ENCODE measurements around the gene CAMTA1. TPM values are rescaled to one million over a fixed set of nuclear protein-coding genes. Genes with fewer than 3 reads are reported as not detected.

The CAMTA1 gene
- total RNA-seq, 5 donors from 2014 or later (not counting 1 experiment from before 2014, with no cell fraction given) = 29.7 to 37.4 (median 34.6) TPM

DNA sequence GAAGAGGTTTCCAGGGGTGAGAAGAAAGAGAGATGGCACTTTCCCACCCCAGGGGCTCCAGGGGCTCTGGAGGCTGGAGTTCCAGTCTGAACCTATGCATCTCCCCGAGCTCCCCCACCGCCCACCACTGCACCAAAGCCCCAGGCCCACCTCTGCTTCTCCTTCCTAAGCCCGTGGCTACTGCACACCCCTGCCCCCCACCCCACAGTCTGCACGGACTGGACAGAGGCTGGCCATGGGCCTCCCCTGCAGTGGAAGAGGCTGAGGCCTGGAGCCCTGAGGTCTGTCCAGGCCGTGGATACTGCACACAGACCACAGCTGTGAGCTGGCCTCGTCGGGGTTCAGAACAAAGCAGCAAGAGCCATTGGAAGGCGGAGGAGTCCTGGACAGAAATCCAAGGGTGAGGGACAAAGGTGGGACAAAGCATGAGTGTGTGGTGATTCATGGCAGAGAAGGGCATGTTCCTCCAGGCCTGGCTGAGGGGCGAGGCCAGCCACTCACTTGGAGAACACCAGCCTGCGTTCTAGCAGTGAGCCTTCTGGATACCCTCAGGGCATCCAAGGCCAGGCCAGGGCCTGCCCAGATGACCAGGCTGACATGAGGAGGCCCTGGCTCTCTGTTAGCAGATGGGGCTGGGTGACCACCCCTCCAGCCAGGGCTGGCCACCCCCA, 741.1 kb downstream of the CAMTA1 start:
- ATAC-seq (replicated peaks in 1 of 4) (no peak), DNase-seq (no peak)
- H3K27me3 ChIP-seq (replicated peaks in 1 of 2; ENCODE audit: control insufficient read depth in 2 of 2, extremely low read depth in 1 of 2, insufficient read depth in 2 of 2, low read length in 1 of 2) = peaks cover 0 to 21% of the 10 kb centered on the region in 2 experiments
- no peaks in the 10 kb centered on the region for H3K36me3 ChIP-seq (ENCODE audit: control insufficient read depth in 2 of 2, extremely low read depth in 1 of 2, insufficient read depth in 1 of 2, low read length in 1 of 2)
- Mint-ChIP-seq H3K36me3 (no peaks in the 10 kb centered on the region), H3K27me3 (peaks cover 8 to 16% of the 10 kb centered on the region in 2 donors), H3K27ac (no peak overlapping the region), H3K4me1 (no peaks in the 10 kb centered on the region), H3K9me3 (no peaks in the 10 kb centered on the region), H3K4me3 (no peak overlapping the region)
- H3K4me1 ChIP-seq (ENCODE audit: control insufficient read depth in 1 of 2, extremely low read depth in 1 of 2, insufficient read depth in 2 of 2, low read length in 2 of 2) = no peaks in the 10 kb centered on the region
- H3K27ac ChIP-seq (ENCODE audit: low read length) = no peak overlapping the region
- H3K9me3 ChIP-seq = no peaks in the 10 kb centered on the region
- POLR2A ChIA-PET = no interaction called here
- 78% methylated on average over 8 of the region's 10 CpGs for WGBS (ENCODE audit: insufficient coverage)
- no peak overlapping the region for H3K4me3 ChIP-seq (ENCODE audit: control insufficient read depth in 1 of 2, extremely low read depth in 1 of 2, low read length in 1 of 2)
- CTCF ChIA-PET = no interaction called here

DNA sequence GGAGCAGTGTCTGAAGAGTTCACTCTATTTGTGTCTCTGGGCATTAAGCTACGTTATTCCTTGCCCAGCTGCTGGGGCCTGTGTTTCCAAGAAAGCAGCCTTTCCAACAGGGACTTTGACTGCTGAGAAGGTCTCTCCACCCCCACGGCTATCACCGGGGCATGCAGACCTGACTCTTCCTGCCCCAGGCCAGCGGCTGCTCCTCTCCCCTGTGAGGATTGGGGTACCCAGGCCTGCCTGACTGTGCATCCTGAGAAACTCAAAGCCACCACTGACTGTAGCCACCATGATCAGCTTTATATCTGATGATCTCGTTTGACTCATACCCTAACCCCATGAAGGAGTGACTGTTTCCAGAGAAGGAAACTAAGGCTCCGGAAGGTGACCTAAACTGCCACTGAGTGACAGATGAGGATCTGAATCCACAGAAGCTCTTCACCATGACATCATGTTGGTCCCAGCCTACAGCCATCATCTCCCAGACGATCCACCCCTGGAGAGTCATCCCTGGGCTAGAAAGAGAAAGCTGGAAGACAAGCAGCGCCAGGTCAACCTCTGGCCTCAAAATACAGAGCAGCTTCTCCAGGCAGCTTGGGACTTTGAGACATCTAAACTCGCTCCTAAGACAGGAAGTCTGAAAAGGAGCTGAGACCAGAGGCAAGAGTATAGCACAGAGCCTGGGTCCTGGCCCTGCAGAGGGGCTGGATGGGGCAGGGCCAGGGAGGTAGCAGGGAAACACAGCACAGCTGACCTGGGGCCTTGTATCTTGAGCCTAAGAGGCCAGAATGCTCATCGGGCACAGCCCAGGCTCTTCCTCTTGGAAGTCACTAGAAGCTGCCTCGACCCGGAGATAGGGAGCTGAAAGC, 741.8 kb downstream of the CAMTA1 start:
- Mint-ChIP-seq H3K36me3 (no peaks in the 10 kb centered on the region), H3K27ac (no peak overlapping the region), H3K9me3 (no peaks in the 10 kb centered on the region), H3K27me3 (peaks cover 8 to 16% of the 10 kb centered on the region in 2 donors), H3K4me3 (no peak overlapping the region), H3K4me1 (no peaks in the 10 kb centered on the region)
- POLR2A ChIA-PET = no interaction called here
- Histone ChIP-seq H3K27ac (ENCODE audit: low read length) (no peak overlapping the region), H3K36me3 (ENCODE audit: control insufficient read depth in 2 of 2, extremely low read depth in 1 of 2, insufficient read depth in 1 of 2, low read length in 1 of 2) (no peaks in the 10 kb centered on the region), H3K27me3 (replicated peaks in 1 of 2; ENCODE audit: control insufficient read depth in 2 of 2, extremely low read depth in 1 of 2, insufficient read depth in 2 of 2, low read length in 1 of 2) (peaks cover 0 to 21% of the 10 kb centered on the region in 2 experiments), H3K4me3 (ENCODE audit: control insufficient read depth in 1 of 2, extremely low read depth in 1 of 2, low read length in 1 of 2) (no peak overlapping the region), H3K9me3 (no peaks in the 10 kb centered on the region), H3K4me1 (ENCODE audit: control insufficient read depth in 1 of 2, extremely low read depth in 1 of 2, insufficient read depth in 2 of 2, low read length in 2 of 2) (no peaks in the 10 kb centered on the region)
- DNase-seq (no peak), ATAC-seq (replicated peaks in 1 of 4) (no peak)
- WGBS (ENCODE audit: insufficient coverage) = 79% methylated on average over 11 of the region's 12 CpGs
- CTCF ChIA-PET = no interaction called here

DNA sequence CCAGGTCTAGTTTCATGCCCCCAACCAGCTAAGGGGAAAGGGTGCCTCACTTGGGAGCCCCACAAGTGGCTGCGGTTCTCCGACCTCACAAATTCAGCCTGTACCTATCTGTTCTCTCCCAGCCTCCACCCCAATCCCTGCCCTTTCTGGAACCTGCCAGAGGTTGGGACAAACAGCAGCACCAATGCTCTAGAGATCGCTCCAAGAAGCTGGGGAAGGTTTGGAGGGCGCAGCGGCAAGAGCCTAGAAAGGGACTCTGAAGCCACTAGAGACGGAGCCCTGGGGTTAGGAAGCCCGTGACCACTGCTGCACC, 742.4 kb downstream of the CAMTA1 start:
- no peaks in the 10 kb centered on the region for H3K36me3 ChIP-seq (ENCODE audit: control insufficient read depth in 2 of 2, extremely low read depth in 1 of 2, insufficient read depth in 1 of 2, low read length in 1 of 2)
- H3K27ac Mint-ChIP-seq = no peak overlapping the region

DNA sequence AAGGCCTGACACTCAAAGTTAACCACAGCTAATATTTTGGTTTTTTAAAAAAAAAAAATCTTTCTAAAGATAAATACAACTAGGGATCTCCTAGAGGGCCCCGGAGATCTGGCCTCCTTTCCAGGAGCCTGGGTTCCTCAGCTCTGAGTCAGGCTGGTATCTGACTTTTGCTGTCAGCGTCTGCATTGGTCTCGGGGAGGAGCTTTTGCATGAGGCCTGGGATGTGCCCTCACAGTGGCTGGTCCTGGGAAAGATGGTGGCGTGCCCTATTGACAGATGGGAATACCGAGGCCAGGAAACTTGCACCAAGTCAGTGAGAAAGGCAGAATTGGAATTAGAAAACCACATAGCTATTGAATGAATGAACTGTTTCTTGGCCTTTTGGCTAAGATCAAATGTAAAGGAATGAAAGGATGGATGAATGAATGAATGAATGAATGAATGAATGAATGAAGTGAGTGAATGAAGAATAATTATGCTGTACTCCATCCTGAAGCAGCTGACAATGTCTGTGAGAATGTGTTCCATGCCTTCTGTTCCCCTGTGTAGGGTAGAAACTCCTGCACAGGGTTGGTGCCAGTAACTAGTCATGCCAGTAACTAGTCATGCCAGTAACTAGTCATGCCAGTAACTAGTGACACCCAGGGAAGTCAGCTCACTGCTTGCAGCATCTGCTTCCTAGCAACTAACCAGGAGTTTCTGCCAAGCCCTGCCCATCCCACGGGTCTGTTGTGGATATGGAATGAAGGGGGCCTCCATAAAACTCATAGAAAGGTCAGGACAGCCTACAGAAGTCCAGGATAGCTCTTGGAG, 743.3 kb downstream of the CAMTA1 start:
- H3K36me3 ChIP-seq (ENCODE audit: control insufficient read depth in 2 of 2, extremely low read depth in 1 of 2, insufficient read depth in 1 of 2, low read length in 1 of 2) = no peaks in the 10 kb centered on the region
- peaks cover 0 to 25% of the 10 kb centered on the region in 2 experiments for H3K27me3 ChIP-seq (replicated peaks in 1 of 2; ENCODE audit: control insufficient read depth in 2 of 2, extremely low read depth in 1 of 2, insufficient read depth in 2 of 2, low read length in 1 of 2)
- no peak overlapping the region for H3K4me3 ChIP-seq (ENCODE audit: control insufficient read depth in 1 of 2, extremely low read depth in 1 of 2, low read length in 1 of 2)
- 70% methylated on average over 5 of the region's 6 CpGs for WGBS (ENCODE audit: insufficient coverage)
- H3K27ac ChIP-seq (ENCODE audit: low read length) = no peak overlapping the region
- no peaks in the 10 kb centered on the region for H3K9me3 ChIP-seq
- ChIA-PET POLR2A (no interaction called here), CTCF (no interaction called here)
- no peaks in the 10 kb centered on the region for H3K4me1 Mint-ChIP-seq
- no peak overlapping the region for H3K27ac Mint-ChIP-seq
- ATAC-seq (replicated peaks in 1 of 4) (no peak), DNase-seq (no peak)
- no peaks in the 10 kb centered on the region for H3K36me3 Mint-ChIP-seq
- no peak overlapping the region for H3K4me3 Mint-ChIP-seq
- no peaks in the 10 kb centered on the region for H3K9me3 Mint-ChIP-seq
- peaks cover 8 to 17% of the 10 kb centered on the region in 2 donors for H3K27me3 Mint-ChIP-seq
- no peaks in the 10 kb centered on the region for H3K4me1 ChIP-seq (ENCODE audit: control insufficient read depth in 1 of 2, extremely low read depth in 1 of 2, insufficient read depth in 2 of 2, low read length in 2 of 2)

More for the DNA sequence above, 742.4 kb downstream of the CAMTA1 start:
- peaks cover 0 to 21% of the 10 kb centered on the region in 2 experiments for H3K27me3 ChIP-seq (replicated peaks in 1 of 2; ENCODE audit: control insufficient read depth in 2 of 2, extremely low read depth in 1 of 2, insufficient read depth in 2 of 2, low read length in 1 of 2)
- Mint-ChIP-seq H3K9me3 (no peaks in the 10 kb centered on the region), H3K27me3 (peaks cover 8 to 20% of the 10 kb centered on the region in 2 donors), H3K36me3 (no peaks in the 10 kb centered on the region), H3K4me3 (no peak overlapping the region), H3K4me1 (no peaks in the 10 kb centered on the region)
- 78% methylated on average over 5 of the region's 7 CpGs for WGBS (ENCODE audit: insufficient coverage)
- H3K9me3 ChIP-seq = no peaks in the 10 kb centered on the region
- ChIA-PET CTCF (no interaction called here), POLR2A (no interaction called here)
- H3K4me1 ChIP-seq (ENCODE audit: control insufficient read depth in 1 of 2, extremely low read depth in 1 of 2, insufficient read depth in 2 of 2, low read length in 2 of 2) = no peaks in the 10 kb centered on the region
- H3K27ac ChIP-seq (ENCODE audit: low read length) = no peak overlapping the region
- ATAC-seq (replicated peaks in 1 of 4) = no peak
- H3K4me3 ChIP-seq (ENCODE audit: control insufficient read depth in 1 of 2, extremely low read depth in 1 of 2, low read length in 1 of 2) = no peak overlapping the region
- DNase-seq = no peak

DNA sequence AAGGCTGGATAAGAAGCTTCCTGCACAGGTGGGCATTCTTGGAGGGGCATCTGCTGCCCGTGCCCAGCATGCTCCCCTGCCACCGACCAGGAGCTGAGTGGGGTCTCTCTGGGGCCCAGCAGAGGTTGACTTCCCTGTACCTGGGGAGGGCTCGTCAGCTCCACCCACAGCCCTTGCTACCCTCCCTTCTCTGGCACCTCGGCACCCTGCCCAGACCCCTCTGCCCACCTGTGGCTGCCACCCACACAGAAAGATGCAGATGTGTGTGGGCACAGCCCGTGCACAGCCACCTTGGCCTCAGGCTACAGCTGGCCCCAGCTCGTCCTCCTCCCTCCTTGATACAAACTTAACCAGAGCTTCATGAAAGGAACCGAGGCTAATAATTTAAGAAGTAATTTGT, 744.7 kb downstream of the CAMTA1 start:
- H3K36me3 Mint-ChIP-seq = no peaks in the 10 kb centered on the region
- H3K9me3 Mint-ChIP-seq = no peaks in the 10 kb centered on the region
- WGBS (ENCODE audit: insufficient coverage) = 57% methylated on average over 4 of the region's 7 CpGs

DNA sequence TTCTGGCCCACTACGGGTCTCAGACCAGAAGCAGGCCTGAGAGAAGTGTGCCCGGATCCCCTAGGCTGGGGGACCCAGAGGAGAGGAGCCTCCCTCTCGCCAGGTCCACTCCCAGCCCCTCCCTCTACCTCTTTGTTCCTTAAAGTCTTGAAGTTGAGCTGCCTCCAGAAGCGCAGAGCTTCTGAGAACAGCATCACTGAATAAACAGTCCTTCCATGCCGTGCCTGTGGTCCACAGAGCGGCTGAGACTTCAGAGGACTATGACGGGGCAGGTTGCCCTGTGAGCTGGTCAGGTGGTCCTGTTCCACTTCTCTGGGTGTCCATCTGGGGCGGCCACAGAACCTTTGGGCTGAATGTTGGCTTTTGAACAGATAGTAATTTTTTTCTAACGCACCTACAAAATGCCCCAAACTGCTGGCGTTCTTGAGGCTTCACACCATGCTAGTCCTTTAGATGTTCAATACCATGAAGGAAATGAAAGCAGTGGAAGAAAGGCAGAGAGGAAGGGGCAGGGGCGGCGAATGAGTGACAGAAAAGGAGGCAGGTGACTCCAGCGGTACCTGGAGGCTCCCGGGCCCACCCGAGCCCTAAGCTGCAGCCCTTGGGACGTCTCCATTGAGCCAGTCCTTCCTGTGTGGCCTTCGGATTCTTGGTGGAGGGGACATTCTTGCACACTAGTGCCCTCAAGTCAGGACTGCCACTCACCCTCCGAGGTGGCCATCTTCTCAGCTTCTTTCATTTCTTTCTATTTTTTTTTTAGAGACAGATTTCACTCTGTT, 746.5 kb downstream of the CAMTA1 start:
- Histone ChIP-seq H3K9me3 (no peaks in the 10 kb centered on the region), H3K36me3 (ENCODE audit: control insufficient read depth in 2 of 2, extremely low read depth in 1 of 2, insufficient read depth in 1 of 2, low read length in 1 of 2) (no peaks in the 10 kb centered on the region), H3K4me3 (ENCODE audit: control insufficient read depth in 1 of 2, extremely low read depth in 1 of 2, low read length in 1 of 2) (no peak overlapping the region), H3K27ac (ENCODE audit: low read length) (no peak overlapping the region), H3K4me1 (ENCODE audit: control insufficient read depth in 1 of 2, extremely low read depth in 1 of 2, insufficient read depth in 2 of 2, low read length in 2 of 2) (no peaks in the 10 kb centered on the region), H3K27me3 (replicated peaks in 1 of 2; ENCODE audit: control insufficient read depth in 2 of 2, extremely low read depth in 1 of 2, insufficient read depth in 2 of 2, low read length in 1 of 2) (peaks cover 0 to 42% of the 10 kb centered on the region in 2 experiments)
- ATAC-seq (replicated peaks in 1 of 4) (no peak), DNase-seq (no peak)
- ChIA-PET POLR2A (no interaction called here), CTCF (interaction anchor here in 1 of 2 donors (0.6 kb wide), 1 partner anchor 429 kb away, joined by 3 read pairs; no protein-coding TSS in a partner anchor)
- no peak overlapping the region for H3K4me3 Mint-ChIP-seq
- H3K27ac Mint-ChIP-seq = no peak overlapping the region
- H3K9me3 Mint-ChIP-seq = no peaks in the 10 kb centered on the region
- H3K27me3 Mint-ChIP-seq = peaks cover 3 to 17% of the 10 kb centered on the region in 2 donors
- H3K36me3 Mint-ChIP-seq = no peaks in the 10 kb centered on the region
- no peaks in the 10 kb centered on the region for H3K4me1 Mint-ChIP-seq
- WGBS (ENCODE audit: insufficient coverage) = 89% methylated on average over 13 of the region's 18 CpGs

More for the DNA sequence above, 744.7 kb downstream of the CAMTA1 start:
- H3K27me3 Mint-ChIP-seq = peaks cover 8 to 15% of the 10 kb centered on the region in 2 donors
- no peaks in the 10 kb centered on the region for H3K4me1 Mint-ChIP-seq
- Histone ChIP-seq H3K27ac (ENCODE audit: low read length) (no peak overlapping the region), H3K27me3 (replicated peaks in 1 of 2; ENCODE audit: control insufficient read depth in 2 of 2, extremely low read depth in 1 of 2, insufficient read depth in 2 of 2, low read length in 1 of 2) (peaks cover 0 to 35% of the 10 kb centered on the region in 2 experiments), H3K36me3 (ENCODE audit: control insufficient read depth in 2 of 2, extremely low read depth in 1 of 2, insufficient read depth in 1 of 2, low read length in 1 of 2) (no peaks in the 10 kb centered on the region), H3K4me1 (ENCODE audit: control insufficient read depth in 1 of 2, extremely low read depth in 1 of 2, insufficient read depth in 2 of 2, low read length in 2 of 2) (no peaks in the 10 kb centered on the region), H3K4me3 (ENCODE audit: control insufficient read depth in 1 of 2, extremely low read depth in 1 of 2, low read length in 1 of 2) (no peak overlapping the region), H3K9me3 (no peaks in the 10 kb centered on the region)
- ATAC-seq (replicated peaks in 1 of 4) (no peak), DNase-seq (no peak)
- ChIA-PET CTCF (interaction anchor here in 1 of 2 donors (1.0 kb wide), 1 partner anchor 532 kb away, joined by 4 read pairs; no protein-coding TSS in a partner anchor), POLR2A (no interaction called here)
- H3K27ac Mint-ChIP-seq = no peak overlapping the region
- H3K4me3 Mint-ChIP-seq = no peak overlapping the region

All from T-cell (primary cell).